WTC11 (cell line): ENCODE measurements around the gene SUGP2. TPM values are rescaled to one million over a fixed set of nuclear protein-coding genes. Genes with fewer than 3 reads are reported as not detected.

ENCODE experiments used
- ATAC-seq: fragments of 200-7000 bp; cut with Tn5 transposase; 2 replicates; pipeline ENCODE4 v1.10.0; 2021; ENCODE audit warnings: mild to moderate bottlenecking, moderate library complexity
- CTCF ChIA-PET: fragments of 300-600 bp; sonication (Branson Sonifier 250); formaldehyde crosslinking; loops from one replicate; lab custom pipeline; 2021; ENCODE audit warnings: antibody characterized with exemption; lab: Charles Lee
- POLR2A ChIA-PET: fragments of 350-600 bp; sonication (Branson Sonifier 250); formaldehyde crosslinking; loops from one replicate; lab custom pipeline; 2021; ENCODE audit warnings: antibody characterized with exemption; lab: Charles Lee
- DNase-seq: peaks from one replicate; pipeline ENCODE4 v3.0.0; 2021; ENCODE audit warnings: low spot score
- H3K27ac Mint-ChIP-seq: 2 replicates; pipeline ENCODE4 v1.8.0; 2021; ENCODE audit warnings: mixed read lengths
- H3K27me3 Mint-ChIP-seq: 2 replicates; pipeline ENCODE4 v1.8.0; 2021; ENCODE audit warnings: low read depth, mild to moderate bottlenecking, moderate library complexity, mixed read lengths
- H3K36me3 Mint-ChIP-seq: 2 replicates; pipeline ENCODE4 v1.8.0; 2021; ENCODE audit warnings: mixed read lengths
- H3K4me1 Mint-ChIP-seq: 2 replicates; pipeline ENCODE4 v1.8.0; 2022; ENCODE audit warnings: mixed read lengths
- H3K4me3 Mint-ChIP-seq: 2 replicates; pipeline ENCODE4 v1.8.0; 2021; ENCODE audit warnings: mild to moderate bottlenecking, moderate library complexity, mixed read lengths
- H3K9me3 Mint-ChIP-seq: 2 replicates; pipeline ENCODE4 v1.8.0; 2021; ENCODE audit warnings: mixed read lengths
- ATF1 ChIP-seq: sonication (generic); formaldehyde crosslinking; IDR thresholded peaks from 2 replicates; pipeline ENCODE4 v1.8.1; 2023; ENCODE audit warnings: mild to moderate bottlenecking, moderate library complexity, missing genetic modification reagents
- FOXJ3 ChIP-seq: sonication (generic); formaldehyde crosslinking; IDR thresholded peaks from 2 replicates; pipeline ENCODE4 v1.9.0; 2021; ENCODE audit warnings: missing genetic modification reagents, mild to moderate bottlenecking, borderline replicate concordance
- MXD4 ChIP-seq: fragments of 250-450 bp; sonication (Bioruptor Pico); IDR thresholded peaks from 2 replicates; pipeline ENCODE4 v1.8.0; 2021; ENCODE audit warnings: mild to moderate bottlenecking, moderate library complexity, borderline replicate concordance
- NR3C1 ChIP-seq: sonication (generic); formaldehyde crosslinking; conservative IDR thresholded peaks from 2 replicates; pipeline ENCODE4 v1.8.1; 2023; ENCODE audit warnings: low read depth, mild to moderate bottlenecking, missing genetic modification reagents
- RORB ChIP-seq: fragments of 250-450 bp; sonication (Bioruptor Pico); IDR thresholded peaks from 2 replicates; pipeline ENCODE4 v1.9.0; 2021; ENCODE audit warnings: mild to moderate bottlenecking
- ZBTB21 ChIP-seq: sonication (generic); formaldehyde crosslinking; IDR thresholded peaks from 2 replicates; pipeline ENCODE4 v1.8.1; 2023; ENCODE audit warnings: mild to moderate bottlenecking, missing genetic modification reagents, borderline replicate concordance
- ZNF396 ChIP-seq: fragments of 250-450 bp; sonication (Bioruptor Pico); IDR thresholded peaks from 2 replicates; pipeline ENCODE4 v1.8.0; 2021; ENCODE audit warnings: mild to moderate bottlenecking, moderate library complexity, borderline replicate concordance
- total RNA-seq: library from RNA; stranded (reverse); gene quantifications from 3 replicates; pipeline ENCODE4 v1.2.3, GENCODE V29; 2021
- TF ChIP-seq, protein P1 (sequence below): sonication (generic); formaldehyde crosslinking; IDR thresholded peaks from 2 replicates; pipeline ENCODE4 v1.8.1; 2023; ENCODE audit warnings: mild to moderate bottlenecking, moderate library complexity, missing genetic modification reagents
- TF ChIP-seq, protein P2 (sequence below): fragments of 250-450 bp; sonication (Bioruptor Pico); IDR thresholded peaks from 2 replicates; pipeline ENCODE4 v1.9.0; 2021; ENCODE audit warnings: mild to moderate bottlenecking, borderline replicate concordance
- TF ChIP-seq, protein P3 (sequence below): sonication (generic); formaldehyde crosslinking; IDR thresholded peaks from 2 replicates; pipeline ENCODE4 v1.8.1; 2022; ENCODE audit warnings: mild to moderate bottlenecking, moderate library complexity, missing genetic modification reagents
- TF ChIP-seq, protein P4 (sequence below): fragments of 250-450 bp; sonication (Bioruptor Pico); IDR thresholded peaks from 2 replicates; pipeline ENCODE4 v2.1.2; 2022; ENCODE audit warnings: mild to moderate bottlenecking, moderate library complexity
- TF ChIP-seq, protein P5 (sequence below): fragments of 250-450 bp; sonication (Bioruptor Pico); IDR thresholded peaks from 2 replicates; pipeline ENCODE4 v1.8.0; 2021; ENCODE audit warnings: mild to moderate bottlenecking

SUGP2 gene
- total RNA-seq, 1 experiment from 2014 or later = 160 TPM

- TF ChIP-seq, protein P1, sequence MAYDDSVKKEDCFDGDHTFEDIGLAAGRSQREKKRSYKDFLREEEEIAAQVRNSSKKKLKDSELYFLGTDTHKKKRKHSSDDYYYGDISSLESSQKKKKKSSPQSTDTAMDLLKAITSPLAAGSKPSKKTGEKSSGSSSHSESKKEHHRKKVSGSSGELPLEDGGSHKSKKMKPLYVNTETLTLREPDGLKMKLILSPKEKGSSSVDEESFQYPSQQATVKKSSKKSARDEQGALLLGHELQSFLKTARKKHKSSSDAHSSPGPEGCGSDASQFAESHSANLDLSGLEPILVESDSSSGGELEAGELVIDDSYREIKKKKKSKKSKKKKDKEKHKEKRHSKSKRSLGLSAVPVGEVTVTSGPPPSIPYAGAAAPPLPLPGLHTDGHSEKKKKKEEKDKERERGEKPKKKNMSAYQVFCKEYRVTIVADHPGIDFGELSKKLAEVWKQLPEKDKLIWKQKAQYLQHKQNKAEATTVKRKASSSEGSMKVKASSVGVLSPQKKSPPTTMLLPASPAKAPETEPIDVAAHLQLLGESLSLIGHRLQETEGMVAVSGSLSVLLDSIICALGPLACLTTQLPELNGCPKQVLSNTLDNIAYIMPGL (CRISPR knock-in tag) = no peak
- no peak for TF ChIP-seq RORB (CRISPR knock-in tag)
Observed at GRCh38 chr19:18999016-18999758, 34.1 kb downstream of the SUGP2 start (continued).

DNA sequence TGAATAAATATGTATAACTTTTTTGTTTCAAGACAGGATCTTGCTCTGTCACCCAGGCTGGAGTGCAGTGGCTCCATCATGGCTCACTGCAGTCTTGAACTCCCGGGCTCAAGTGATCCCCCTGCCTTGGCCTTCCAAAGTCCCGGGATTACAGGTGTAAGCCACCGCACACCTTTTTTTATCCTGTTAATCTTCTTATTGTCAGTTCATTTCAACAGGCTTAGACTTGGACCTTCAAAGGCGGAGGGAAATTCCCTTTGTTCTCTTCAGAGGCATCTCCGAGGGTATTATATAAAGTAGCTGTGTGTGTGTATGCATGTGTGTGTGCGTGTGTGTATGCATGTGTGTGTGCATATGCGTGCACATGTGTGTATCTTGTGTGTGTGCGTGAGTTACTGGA, 35.0 kb downstream of the SUGP2 start:
- H3K4me1 Mint-ChIP-seq = peaks cover 6% of the 10 kb centered on the region
- H3K9me3 Mint-ChIP-seq = no peaks in the 10 kb centered on the region
- H3K27me3 Mint-ChIP-seq = no peaks in the 10 kb centered on the region
- ATAC-seq = no peak
- peak overlapping the region; percentile 26; the same call in 1 of the 2 replicates for H3K27ac Mint-ChIP-seq
- no peak overlapping the region for H3K4me3 Mint-ChIP-seq
- no peak for DNase-seq
- H3K36me3 Mint-ChIP-seq = peaks cover 50% of the 10 kb centered on the region
- TF ChIP-seq, protein P2, sequence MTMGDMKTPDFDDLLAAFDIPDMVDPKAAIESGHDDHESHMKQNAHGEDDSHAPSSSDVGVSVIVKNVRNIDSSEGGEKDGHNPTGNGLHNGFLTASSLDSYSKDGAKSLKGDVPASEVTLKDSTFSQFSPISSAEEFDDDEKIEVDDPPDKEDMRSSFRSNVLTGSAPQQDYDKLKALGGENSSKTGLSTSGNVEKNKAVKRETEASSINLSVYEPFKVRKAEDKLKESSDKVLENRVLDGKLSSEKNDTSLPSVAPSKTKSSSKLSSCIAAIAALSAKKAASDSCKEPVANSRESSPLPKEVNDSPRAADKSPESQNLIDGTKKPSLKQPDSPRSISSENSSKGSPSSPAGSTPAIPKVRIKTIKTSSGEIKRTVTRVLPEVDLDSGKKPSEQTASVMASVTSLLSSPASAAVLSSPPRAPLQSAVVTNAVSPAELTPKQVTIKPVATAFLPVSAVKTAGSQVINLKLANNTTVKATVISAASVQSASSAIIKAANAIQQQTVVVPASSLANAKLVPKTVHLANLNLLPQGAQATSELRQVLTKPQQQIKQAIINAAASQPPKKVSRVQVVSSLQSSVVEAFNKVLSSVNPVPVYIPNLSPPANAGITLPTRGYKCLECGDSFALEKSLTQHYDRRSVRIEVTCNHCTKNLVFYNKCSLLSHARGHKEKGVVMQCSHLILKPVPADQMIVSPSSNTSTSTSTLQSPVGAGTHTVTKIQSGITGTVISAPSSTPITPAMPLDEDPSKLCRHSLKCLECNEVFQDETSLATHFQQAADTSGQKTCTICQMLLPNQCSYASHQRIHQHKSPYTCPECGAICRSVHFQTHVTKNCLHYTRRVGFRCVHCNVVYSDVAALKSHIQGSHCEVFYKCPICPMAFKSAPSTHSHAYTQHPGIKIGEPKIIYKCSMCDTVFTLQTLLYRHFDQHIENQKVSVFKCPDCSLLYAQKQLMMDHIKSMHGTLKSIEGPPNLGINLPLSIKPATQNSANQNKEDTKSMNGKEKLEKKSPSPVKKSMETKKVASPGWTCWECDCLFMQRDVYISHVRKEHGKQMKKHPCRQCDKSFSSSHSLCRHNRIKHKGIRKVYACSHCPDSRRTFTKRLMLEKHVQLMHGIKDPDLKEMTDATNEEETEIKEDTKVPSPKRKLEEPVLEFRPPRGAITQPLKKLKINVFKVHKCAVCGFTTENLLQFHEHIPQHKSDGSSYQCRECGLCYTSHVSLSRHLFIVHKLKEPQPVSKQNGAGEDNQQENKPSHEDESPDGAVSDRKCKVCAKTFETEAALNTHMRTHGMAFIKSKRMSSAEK (CRISPR knock-in tag) = no peak
- TF ChIP-seq FOXJ3 (CRISPR knock-in tag) (no peak), NR3C1 (no peak), MXD4 (CRISPR knock-in tag) (no peak), ATF1 (CRISPR knock-in tag) (no peak), ZNF396 (CRISPR knock-in tag) (no peak), ZBTB21 (CRISPR knock-in tag) (no peak), RORB (CRISPR knock-in tag) (no peak)
- TF ChIP-seq, protein P3, sequence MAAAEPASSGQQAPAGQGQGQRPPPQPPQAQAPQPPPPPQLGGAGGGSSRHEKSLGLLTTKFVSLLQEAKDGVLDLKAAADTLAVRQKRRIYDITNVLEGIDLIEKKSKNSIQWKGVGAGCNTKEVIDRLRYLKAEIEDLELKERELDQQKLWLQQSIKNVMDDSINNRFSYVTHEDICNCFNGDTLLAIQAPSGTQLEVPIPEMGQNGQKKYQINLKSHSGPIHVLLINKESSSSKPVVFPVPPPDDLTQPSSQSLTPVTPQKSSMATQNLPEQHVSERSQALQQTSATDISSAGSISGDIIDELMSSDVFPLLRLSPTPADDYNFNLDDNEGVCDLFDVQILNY = no peak
- TF ChIP-seq, protein P4, sequence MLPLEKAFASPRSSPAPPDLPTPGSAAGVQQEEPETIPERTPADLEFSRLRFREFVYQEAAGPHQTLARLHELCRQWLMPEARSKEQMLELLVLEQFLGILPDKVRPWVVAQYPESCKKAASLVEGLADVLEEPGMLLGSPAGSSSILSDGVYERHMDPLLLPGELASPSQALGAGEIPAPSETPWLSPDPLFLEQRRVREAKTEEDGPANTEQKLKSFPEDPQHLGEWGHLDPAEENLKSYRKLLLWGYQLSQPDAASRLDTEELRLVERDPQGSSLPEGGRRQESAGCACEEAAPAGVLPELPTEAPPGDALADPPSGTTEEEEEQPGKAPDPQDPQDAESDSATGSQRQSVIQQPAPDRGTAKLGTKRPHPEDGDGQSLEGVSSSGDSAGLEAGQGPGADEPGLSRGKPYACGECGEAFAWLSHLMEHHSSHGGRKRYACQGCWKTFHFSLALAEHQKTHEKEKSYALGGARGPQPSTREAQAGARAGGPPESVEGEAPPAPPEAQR = no peak
- TF ChIP-seq, protein P5, sequence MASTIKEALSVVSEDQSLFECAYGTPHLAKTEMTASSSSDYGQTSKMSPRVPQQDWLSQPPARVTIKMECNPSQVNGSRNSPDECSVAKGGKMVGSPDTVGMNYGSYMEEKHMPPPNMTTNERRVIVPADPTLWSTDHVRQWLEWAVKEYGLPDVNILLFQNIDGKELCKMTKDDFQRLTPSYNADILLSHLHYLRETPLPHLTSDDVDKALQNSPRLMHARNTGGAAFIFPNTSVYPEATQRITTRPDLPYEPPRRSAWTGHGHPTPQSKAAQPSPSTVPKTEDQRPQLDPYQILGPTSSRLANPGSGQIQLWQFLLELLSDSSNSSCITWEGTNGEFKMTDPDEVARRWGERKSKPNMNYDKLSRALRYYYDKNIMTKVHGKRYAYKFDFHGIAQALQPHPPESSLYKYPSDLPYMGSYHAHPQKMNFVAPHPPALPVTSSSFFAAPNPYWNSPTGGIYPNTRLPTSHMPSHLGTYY (CRISPR knock-in tag) = no peak
- TF ChIP-seq, all 79 proteins: peak for 0
- POLR2A ChIA-PET = no interaction called here
- CTCF ChIA-PET = interaction anchor here (1.0 kb wide), 1 partner anchor 11 kb away, joined by 5 read pairs; no protein-coding TSS in a partner anchor
